H1 (cell line): ENCODE results near the gene PDE1C. TPM values are rescaled to one million over a fixed set of nuclear protein-coding genes. Genes with fewer than 3 reads are reported as not detected.

Experiments used
- CTCF ChIA-PET: fragments of 300-600 bp; sonication (Branson Sonifier 250); formaldehyde crosslinking; loops from one replicate; lab custom pipeline; 2021; ENCODE audit not compliant: partially characterized antibody; lab: Charles Lee
- POLR2A ChIA-PET: fragments of 300-600 bp; sonication (Branson Sonifier 250); formaldehyde crosslinking; loops from one replicate; lab custom pipeline; 2021; ENCODE audit warnings: inconsistent platforms; ENCODE audit not compliant: partially characterized antibody; lab: Charles Lee
- DNase-seq, 2 experiments: peaks; one replicate each; pipeline versions ENCODE4 v3.0.0 to v3.0.0-alpha.2; 2010 to 2022; ENCODE audit warnings: low spot score in 2 of 2, low read depth in 1 of 2, mixed read lengths in 1 of 2
- FAIRE-seq: peaks from 2 replicates; lab custom pipeline; 2011; peaks lifted over from hg19 to GRCh38; lab: Jason Lieb, UNC
- H2AFZ ChIP-seq: 2 replicates; pipeline ENCODE4 v1.8.1; 2012; ENCODE audit warnings: low read length, inconsistent platforms
- H2AK5ac ChIP-seq: 2 replicates; pipeline ENCODE4 v1.6.1; 2013; ENCODE audit warnings: low read depth, low read length
- H2BK120ac ChIP-seq: replicated peaks from 2 replicates; pipeline ENCODE3; 2013; ENCODE audit warnings: low read depth, low read length, inconsistent platforms
- H2BK12ac ChIP-seq: 2 replicates; pipeline ENCODE4 v1.6.1; 2013; ENCODE audit warnings: low read depth, low read length
- H2BK15ac ChIP-seq: 2 replicates; pipeline ENCODE4 v1.6.1; 2013; ENCODE audit warnings: low read length
- H2BK20ac ChIP-seq: 2 replicates; pipeline ENCODE4 v1.6.1; 2013; ENCODE audit warnings: low read length
- H2BK5ac ChIP-seq: 2 replicates; pipeline ENCODE4 v1.6.1; 2013; ENCODE audit warnings: low read depth, low read length
- H3K14ac ChIP-seq: 2 replicates; pipeline ENCODE4 v1.6.1; 2013; ENCODE audit warnings: inconsistent platforms; ENCODE audit not compliant: insufficient read length
- H3K18ac ChIP-seq: 2 replicates; pipeline ENCODE4 v1.6.1; 2013; ENCODE audit warnings: low read length; ENCODE audit errors: extremely low read depth
- H3K23ac ChIP-seq: 2 replicates; pipeline ENCODE4 v1.6.1; 2013; ENCODE audit warnings: inconsistent platforms; ENCODE audit not compliant: insufficient read length
- H3K23me2 ChIP-seq: 2 replicates; pipeline ENCODE4 v1.6.1; 2013; ENCODE audit warnings: low read depth, low read length
- H3K27ac ChIP-seq: 2 replicates; pipeline ENCODE4 v1.6.1; 2011; ENCODE audit warnings: low read depth, low read length, inconsistent platforms
- H3K27me3 ChIP-seq, 4 experiments: replicated peaks in 1 of 4; 1 replicate in 1 of 4; 2 replicates in 3 of 4; pipeline versions ENCODE4 v1.6.1 to v1.8.1; 2011 to 2013; ENCODE audit warnings: low read length in 3 of 4, mild to moderate bottlenecking in 3 of 4, inconsistent platforms in 2 of 4, mixed read lengths in 2 of 4, moderate library complexity in 1 of 4; ENCODE audit not compliant: control insufficient read depth in 3 of 4, insufficient read depth in 3 of 4; ENCODE audit errors: extremely low read depth in 1 of 4
- H3K36me3 ChIP-seq, 4 experiments: 2 replicates each; pipeline versions ENCODE4 v1.6.1 to v1.8.1; 2011 to 2013; ENCODE audit warnings: mild to moderate bottlenecking in 4 of 4, low read length in 3 of 4, moderate library complexity in 2 of 4, control low read depth in 1 of 4, inconsistent platforms in 1 of 4; ENCODE audit not compliant: insufficient read depth in 4 of 4, control insufficient read depth in 2 of 4
- H3K4ac ChIP-seq: replicated peaks from 2 replicates; pipeline ENCODE3; 2013; ENCODE audit warnings: low read length, low read depth, mixed read lengths, inconsistent platforms; ENCODE audit not compliant: insufficient read length
- H3K4me1 ChIP-seq, 4 experiments: replicated peaks in 1 of 4; 1 replicate in 1 of 4; 2 replicates in 3 of 4; pipeline versions ENCODE4 v1.6.1 to v1.8.1; 2011 to 2013; ENCODE audit warnings: low read length in 3 of 4, inconsistent platforms in 2 of 4, mixed read lengths in 1 of 4; ENCODE audit not compliant: insufficient read depth in 4 of 4, control insufficient read depth in 3 of 4
- H3K4me2 ChIP-seq, 2 experiments: 2 replicates each; pipeline versions ENCODE4 v1.6.1 to v1.8.1; 2011 to 2013; ENCODE audit warnings: low read depth in 2 of 2, low read length in 2 of 2, control low read depth in 1 of 2, inconsistent platforms in 1 of 2, mild to moderate bottlenecking in 1 of 2; ENCODE audit not compliant: insufficient read depth in 1 of 2
- H3K4me3 ChIP-seq, 4 experiments: fragments of 200-600, 300-600 bp in 1 of 4; sonication (generic), shearing (Covaris generic), sonication (Bioruptor Twin) in 1 of 4; 2 replicates each; pipeline versions ENCODE4 v1.5.1 to v1.8.1; 2011 to 2016; ENCODE audit warnings: low read length in 4 of 4, low read depth in 3 of 4, control low read depth in 2 of 4, inconsistent platforms in 2 of 4, mild to moderate bottlenecking in 2 of 4, mixed read lengths in 1 of 4, moderate library complexity in 1 of 4; ENCODE audit not compliant: insufficient read depth in 2 of 4; ENCODE audit errors: extremely low read depth in 1 of 4
- H3K56ac ChIP-seq: replicated peaks from 2 replicates; pipeline ENCODE3; 2013; ENCODE audit warnings: low read depth, mild to moderate bottlenecking, mixed read lengths, low read length, inconsistent platforms; ENCODE audit not compliant: insufficient read length
- H3K79me1 ChIP-seq: 2 replicates; pipeline ENCODE4 v1.6.1; 2013; ENCODE audit warnings: low read depth, low read length, control low read depth
- H3K79me2 ChIP-seq, 2 experiments: 2 replicates each; pipeline versions ENCODE4 v1.6.1 to v1.8.1; 2012 to 2013; ENCODE audit warnings: low read length in 2 of 2, mild to moderate bottlenecking in 2 of 2, inconsistent platforms in 1 of 2; ENCODE audit not compliant: insufficient read depth in 2 of 2, control insufficient read depth in 1 of 2
- H3K9ac ChIP-seq, 4 experiments: replicated peaks in 1 of 4; 1 replicate in 1 of 4; 2 replicates in 3 of 4; pipeline versions ENCODE4 v1.6.1 to v1.8.1; 2011 to 2013; ENCODE audit warnings: low read depth in 3 of 4, low read length in 3 of 4, control low read depth in 2 of 4, mild to moderate bottlenecking in 2 of 4, moderate library complexity in 2 of 4, inconsistent platforms in 1 of 4; ENCODE audit errors: extremely low read depth in 1 of 4
- H3K9me3 ChIP-seq, 2 experiments: 2 replicates each; pipeline versions ENCODE4 v1.6.1 to v1.8.1; 2012 to 2013; ENCODE audit warnings: mild to moderate bottlenecking in 2 of 2, moderate library complexity in 2 of 2, control low read depth in 1 of 2, inconsistent platforms in 1 of 2, low read depth in 1 of 2, low read length in 1 of 2, mixed read lengths in 1 of 2; ENCODE audit not compliant: insufficient read depth in 2 of 2
- H4K20me1 ChIP-seq, 2 experiments: replicated peaks in 1 of 2; 2 replicates each; pipeline versions ENCODE3 to v1.8.1; 2011 to 2013; ENCODE audit warnings: inconsistent platforms in 2 of 2, low read length in 2 of 2, mild to moderate bottlenecking in 1 of 2; ENCODE audit not compliant: insufficient read depth in 2 of 2, control insufficient read depth in 1 of 2
- H4K5ac ChIP-seq: 2 replicates; pipeline ENCODE4 v1.6.1; 2013; ENCODE audit warnings: low read length, low read depth, mixed read lengths, inconsistent platforms; ENCODE audit not compliant: insufficient read length
- H4K8ac ChIP-seq: 2 replicates; pipeline ENCODE4 v1.8.0; 2013; ENCODE audit warnings: mild to moderate bottlenecking, moderate library complexity, low read length, inconsistent platforms; ENCODE audit not compliant: insufficient read depth; ENCODE audit errors: extremely low read depth
- H4K91ac ChIP-seq: replicated peaks from 2 replicates; pipeline ENCODE3; 2013; ENCODE audit warnings: low read length, mixed read lengths, inconsistent platforms; ENCODE audit not compliant: insufficient read length
- CBX5 ChIP-seq: fragments of 300-800, 300-1000 bp; sonication (generic); IDR thresholded peaks from 2 replicates; pipeline ENCODE4 v1.7.1; 2016; ENCODE audit warnings: antibody characterized with exemption, low read length, low read depth
- CHD1 ChIP-seq: IDR thresholded peaks from 2 replicates; pipeline ENCODE4 v1.6.1; 2012; ENCODE audit warnings: low read depth, low read length, improper control_type of control experiment
- EGR1 ChIP-seq: IDR thresholded peaks from 2 replicates; pipeline ENCODE4 v1.6.1; 2011; ENCODE audit warnings: low read depth, low read length, borderline replicate concordance
- GTF2F1 ChIP-seq: IDR thresholded peaks from 2 replicates; pipeline ENCODE4 v1.6.1; 2012; ENCODE audit warnings: low read depth, low read length, improper control_type of control experiment, borderline replicate concordance
- HDAC2 ChIP-seq, 2 experiments: fragments of 300-600 bp in 1 of 2; sonication (generic) in 1 of 2; IDR thresholded peaks; 2 replicates each; pipeline ENCODE4 v1.6.1; 2011 to 2012; ENCODE audit warnings: low read depth in 2 of 2, low read length in 2 of 2, mild to moderate bottlenecking in 2 of 2, moderate library complexity in 2 of 2, borderline replicate concordance in 1 of 2, inconsistent platforms in 1 of 2
- NANOG ChIP-seq: IDR thresholded peaks from 2 replicates; pipeline ENCODE4 v1.6.1; 2011; ENCODE audit warnings: low read length, low read depth, mild to moderate bottlenecking, inconsistent platforms; ENCODE audit not compliant: insufficient read depth, poor library complexity, severe bottlenecking
- POLR2A ChIP-seq, 2 experiments: IDR thresholded peaks; 1 replicate in 1 of 2; 2 replicates in 1 of 2; pipeline ENCODE4 v1.6.1; 2011; ENCODE audit warnings: low read depth in 2 of 2, low read length in 2 of 2, mild to moderate bottlenecking in 2 of 2; ENCODE audit errors: control extremely low read depth in 1 of 2
- POU5F1 ChIP-seq: IDR thresholded peaks from 2 replicates; pipeline ENCODE4 v1.6.1; 2011; ENCODE audit warnings: low read depth, mild to moderate bottlenecking, low read length, moderate library complexity
- WGBS, 2 experiments: shearing (Covaris generic) in 1 of 2; methylation state at CpG; one replicate each; pipeline versions ENCODE4 v1.1.6 to v1.1.7; 2013 to 2015; ENCODE audit warnings: low lambda C conversion rate in 2 of 2, mixed read lengths in 2 of 2, inconsistent platforms in 1 of 2, low coverage in 1 of 2, missing lambda C conversion rate in 1 of 2; ENCODE audit not compliant: insufficient replicate concordance in 2 of 2, insufficient coverage in 1 of 2, insufficient read length in 1 of 2; ENCODE audit errors: extremely low coverage in 1 of 2, missing lambda C conversion rate in 1 of 2; 5-methylcytosine and 5-hydroxymethylcytosine counted together
- polyA plus RNA-seq, 7 experiments: library from polyadenylated mRNA; depleted of rRNA in 3 of 7; stranded (reverse) in 5 of 7; unstranded in 2 of 7; fragments of >200 nt in 5 of 7; fragments of 200-250 nt in 2 of 7; gene quantifications; 1 replicate in 5 of 7; 2 replicates in 1 of 7; 4 replicates in 1 of 7; pipeline versions ENCODE4 v1.2.1 to v1.2.3, GENCODE V29; 2011 to 2013; ENCODE audit warnings: missing spikeins in 2 of 7, mixed read lengths in 2 of 7
- total RNA-seq: library from RNA; stranded (reverse); fragmentation: NEBNext Ultra II Directional; extraction: Animal tissue kit (Norgen Biotek cat#: 25700); gene quantifications from 2 replicates; pipeline ENCODE4 v1.2.1, GENCODE V29; 2021
- TF ChIP-seq, protein P1 (sequence below): IDR thresholded peaks from 2 replicates; pipeline ENCODE4 v1.6.1; 2012; ENCODE audit warnings: low read length, inconsistent platforms

PDE1C gene
- total and polyA plus RNA-seq, 2 of the 8 experiments (the other 6 are each of a cell fraction or from before 2014, with no cell fraction given) = 0.11 to 1.1 TPM

DNA sequence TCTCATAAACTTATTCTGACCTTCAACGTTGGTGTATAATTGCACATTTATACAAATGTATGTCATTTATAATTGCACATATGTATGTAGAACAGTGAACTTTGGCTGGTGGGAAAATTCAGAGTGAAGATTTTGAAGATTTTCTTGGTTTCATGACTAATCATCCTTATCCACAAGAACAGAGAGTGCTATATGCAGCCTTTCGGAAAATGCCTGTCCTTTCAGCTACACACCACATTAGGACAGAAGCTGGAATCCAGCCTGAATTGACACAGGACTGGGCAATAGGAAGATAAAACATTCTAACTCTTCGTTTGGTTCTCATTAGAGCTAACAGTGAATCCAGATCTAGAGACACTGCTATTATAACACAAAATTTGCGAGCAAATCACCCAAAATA, 166.2 kb downstream of the PDE1C start:
- Histone ChIP-seq H3K27me3 (no peaks in the 10 kb centered on the region), H2BK5ac (no peak overlapping the region)

More for the DNA sequence above, 166.2 kb downstream of the PDE1C start:
- Histone ChIP-seq H3K4me3 (no peak overlapping the region), H3K27ac (no peak overlapping the region), H3K9ac (no peak overlapping the region), H3K4me2 (no peak overlapping the region), H2AFZ (no peak overlapping the region), H2BK15ac (no peak overlapping the region), H2BK120ac (no peak overlapping the region), H3K79me1 (no peaks in the 10 kb centered on the region), H4K8ac (no peak overlapping the region), H3K79me2 (no peaks in the 10 kb centered on the region), H3K4me1 (no peaks in the 10 kb centered on the region), H4K20me1 (peaks cover 0 to 1% of the 10 kb centered on the region in 2 experiments), H2BK12ac (no peak overlapping the region), H3K18ac (no peak overlapping the region), H3K23me2 (no peaks in the 10 kb centered on the region), H4K91ac (no peak overlapping the region), H3K36me3 (no peaks in the 10 kb centered on the region), H2BK20ac (no peak overlapping the region), H3K4ac (no peak overlapping the region), H4K5ac (no peak overlapping the region), H2AK5ac (no peak overlapping the region), H3K9me3 (no peaks in the 10 kb centered on the region), H3K23ac (no peak overlapping the region), H3K56ac (no peak overlapping the region), H3K14ac (no peak overlapping the region)
- no peak for DNase-seq
- ChIA-PET POLR2A (no interaction called here), CTCF (no interaction called here)
- WGBS, 2 experiments = 85% methylated on average over 4 of the region's 4 CpGs; no CpG with 5 or more reads in 1 of the 2 experiments
- TF ChIP-seq, protein P1, sequence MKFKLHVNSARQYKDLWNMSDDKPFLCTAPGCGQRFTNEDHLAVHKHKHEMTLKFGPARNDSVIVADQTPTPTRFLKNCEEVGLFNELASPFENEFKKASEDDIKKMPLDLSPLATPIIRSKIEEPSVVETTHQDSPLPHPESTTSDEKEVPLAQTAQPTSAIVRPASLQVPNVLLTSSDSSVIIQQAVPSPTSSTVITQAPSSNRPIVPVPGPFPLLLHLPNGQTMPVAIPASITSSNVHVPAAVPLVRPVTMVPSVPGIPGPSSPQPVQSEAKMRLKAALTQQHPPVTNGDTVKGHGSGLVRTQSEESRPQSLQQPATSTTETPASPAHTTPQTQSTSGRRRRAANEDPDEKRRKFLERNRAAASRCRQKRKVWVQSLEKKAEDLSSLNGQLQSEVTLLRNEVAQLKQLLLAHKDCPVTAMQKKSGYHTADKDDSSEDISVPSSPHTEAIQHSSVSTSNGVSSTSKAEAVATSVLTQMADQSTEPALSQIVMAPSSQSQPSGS = no peak
- TF ChIP-seq CHD1 (no peak), GTF2F1 (no peak), CBX5 (no peak), NANOG (no peak), POU5F1 (no peak), HDAC2 (IDR thresholded peaks at IDR 0.05; ENCODE audit: borderline replicate concordance in 1 of 2, low read depth in 2 of 2, low read length in 2 of 2) (no peak), POLR2A (IDR thresholded peaks at IDR 0.05; ENCODE audit: control extremely low read depth in 1 of 2, low read depth in 2 of 2, low read length in 2 of 2) (no peak), EGR1 (no peak)
- no peak for FAIRE-seq
